Measurements from ENCODE around the gene SPRR2G. TPM values are rescaled to one million over a fixed set of nuclear protein-coding genes. Genes with fewer than 3 reads are reported as not detected.
"Not testable (repeated sequence)": the region's sequence is repeated elsewhere in the genome, so short reads cannot be mapped to it uniquely, and the experiment has no call there.

Gene SPRR2G
- total and polyA plus RNA-seq, 7 experiments from 2014 or later = not detected

DNA sequence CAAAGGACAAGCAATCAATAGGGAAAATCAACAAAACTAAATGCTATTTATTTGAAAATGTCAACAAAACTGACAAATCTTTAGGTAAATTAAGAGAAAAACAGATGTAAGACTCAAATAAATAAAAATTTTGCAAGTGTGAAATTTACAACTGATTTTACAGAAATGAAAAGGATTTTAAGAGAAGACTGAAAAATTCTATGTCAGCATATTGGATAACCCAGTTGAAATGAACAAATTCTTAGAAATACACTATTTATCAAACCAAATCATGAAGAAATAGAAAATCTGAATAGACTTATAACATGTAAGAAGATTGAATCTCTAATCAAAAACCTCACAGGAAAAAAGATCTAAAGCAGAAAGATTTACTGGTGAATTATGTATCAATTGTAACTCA, 29.7 kb downstream of the SPRR2G start:
- ChIA-PET POLR2A (no interaction called here), CTCF (no interaction called here)
- Histone ChIP-seq H3K27me3 (ENCODE audit: control insufficient read depth in 2 of 2, insufficient read depth in 2 of 2, low read length in 2 of 2) (peaks cover 0 to under 1% of the 10 kb centered on the region in 2 donors), H3K4me1 (ENCODE audit: control insufficient read depth in 2 of 2, insufficient read depth in 2 of 2, low read length in 2 of 2) (no peaks in the 10 kb centered on the region), H3K9me3 (ENCODE audit: control insufficient read depth in 2 of 3, low read length in 3 of 3) (peaks cover 0 to 12% (median 0%) of the 10 kb centered on the region in 3 experiments), H3K27ac (ENCODE audit: low read depth, low read length) (no peak overlapping the region), H3K36me3 (ENCODE audit: control insufficient read depth in 2 of 3, insufficient read depth in 3 of 3, low read length in 3 of 3) (no peaks in the 10 kb centered on the region), H3K4me3 (ENCODE audit: low read length) (no peak overlapping the region)
- DNase-seq (no peak), ATAC-seq (no peak)
- Mint-ChIP-seq H3K27me3 (peaks cover 4 to 42% (median 36%) of the 10 kb centered on the region in 5 donors), H3K36me3 (peaks cover 0 to 14% (median 0%) of the 10 kb centered on the region in 5 donors), H3K9me3 (peaks cover 0 to 30% (median 18%) of the 10 kb centered on the region in 11 donors), H3K4me3 (no peak overlapping the region), H3K27ac (no peak overlapping the region), H3K4me1 (no peaks in the 10 kb centered on the region)
- intact Hi-C loops (cut with micrococcal nuclease) = no loop called here

DNA sequence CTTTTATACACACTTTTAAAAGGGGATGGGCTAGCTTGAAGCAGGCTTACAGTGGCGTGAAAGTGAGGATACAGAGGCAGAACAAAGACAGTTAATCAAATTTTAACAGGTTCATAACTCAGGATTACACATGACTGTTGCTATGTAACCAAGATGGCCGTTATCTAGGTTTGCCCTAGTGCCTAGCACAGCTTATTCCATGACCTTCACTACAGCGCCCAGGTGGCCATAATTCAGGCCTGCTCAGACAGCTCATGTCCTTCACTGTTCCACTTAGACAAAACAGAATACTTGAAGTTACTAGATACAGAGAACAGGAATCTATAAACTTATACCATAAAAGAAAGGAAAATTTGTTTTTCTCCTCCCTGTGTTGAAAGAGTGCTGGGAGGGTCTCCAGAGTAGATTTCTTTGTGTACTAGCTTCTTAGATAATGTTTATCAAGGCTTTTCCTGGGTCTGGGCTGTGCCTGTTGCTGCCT, 31.2 kb downstream of the SPRR2G start:
- DNase-seq = no peak
- ChIA-PET POLR2A (no interaction called here), CTCF (no interaction called here)
- intact Hi-C loops (cut with micrococcal nuclease) = no loop called here
- Histone ChIP-seq H3K27me3 (ENCODE audit: control insufficient read depth in 2 of 2, insufficient read depth in 2 of 2, low read length in 2 of 2) (peaks cover 0 to 3% of the 10 kb centered on the region in 2 donors), H3K4me1 (ENCODE audit: control insufficient read depth in 2 of 2, insufficient read depth in 2 of 2, low read length in 2 of 2) (no peaks in the 10 kb centered on the region), H3K4me3 (ENCODE audit: low read length) (no peak overlapping the region), H3K9me3 (ENCODE audit: control insufficient read depth in 2 of 3, low read length in 3 of 3) (peaks cover 0 to 2% (median 0%) of the 10 kb centered on the region in 3 experiments), H3K36me3 (ENCODE audit: control insufficient read depth in 2 of 3, insufficient read depth in 3 of 3, low read length in 3 of 3) (no peaks in the 10 kb centered on the region), H3K27ac (ENCODE audit: low read depth, low read length) (no peak overlapping the region)
- Mint-ChIP-seq H3K4me1 (no peaks in the 10 kb centered on the region), H3K27ac (no peak overlapping the region), H3K4me3 (no peak overlapping the region), H3K36me3 (peaks cover 0 to 1% (median 0%) of the 10 kb centered on the region in 5 donors), H3K9me3 (peaks cover 0 to 16% (median 5%) of the 10 kb centered on the region in 11 donors), H3K27me3 (peaks cover 9 to 53% (median 47%) of the 10 kb centered on the region in 5 donors)
- ATAC-seq = no peak

DNA sequence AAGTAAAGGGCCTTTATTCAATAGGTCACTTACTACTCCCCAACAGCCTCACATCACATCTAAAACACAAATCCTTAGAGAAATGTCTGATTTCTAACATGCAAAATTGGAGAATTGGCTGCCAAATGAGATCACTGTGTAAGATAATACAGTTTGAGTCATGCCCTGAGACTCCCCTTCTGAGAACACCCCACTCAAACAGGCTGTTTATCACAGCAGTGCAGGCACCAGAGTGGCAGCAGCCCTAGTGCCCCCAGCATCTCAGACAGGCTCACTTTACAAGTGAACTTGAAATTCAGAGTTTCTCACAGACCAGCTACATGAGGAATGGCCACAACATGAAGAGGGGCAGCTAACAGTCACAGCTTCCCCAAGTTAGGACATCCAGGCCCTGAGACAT, 35.4 kb downstream of the SPRR2G start:
- H3K4me1 Mint-ChIP-seq; H3K27me3 ChIP-seq (ENCODE audit: control insufficient read depth in 2 of 2, insufficient read depth in 2 of 2, low read length in 2 of 2); H3K9me3 ChIP-seq (ENCODE audit: control insufficient read depth in 2 of 3, low read length in 3 of 3); intact Hi-C loops (cut with micrococcal nuclease); ATAC-seq; H3K4me1 ChIP-seq (ENCODE audit: control insufficient read depth in 2 of 2, insufficient read depth in 2 of 2, low read length in 2 of 2); H3K27ac ChIP-seq (ENCODE audit: low read depth, low read length); H3K9me3 Mint-ChIP-seq; H3K36me3 Mint-ChIP-seq; H3K27ac Mint-ChIP-seq; DNase-seq; H3K36me3 ChIP-seq (ENCODE audit: control insufficient read depth in 2 of 3, insufficient read depth in 3 of 3, low read length in 3 of 3); H3K4me3 Mint-ChIP-seq; H3K4me3 ChIP-seq (ENCODE audit: low read length); CTCF ChIA-PET; POLR2A ChIA-PET: not testable (repeated sequence)
- peaks cover 9 to 57% (median 44%) of the 10 kb centered on the region in 5 donors for H3K27me3 Mint-ChIP-seq

DNA sequence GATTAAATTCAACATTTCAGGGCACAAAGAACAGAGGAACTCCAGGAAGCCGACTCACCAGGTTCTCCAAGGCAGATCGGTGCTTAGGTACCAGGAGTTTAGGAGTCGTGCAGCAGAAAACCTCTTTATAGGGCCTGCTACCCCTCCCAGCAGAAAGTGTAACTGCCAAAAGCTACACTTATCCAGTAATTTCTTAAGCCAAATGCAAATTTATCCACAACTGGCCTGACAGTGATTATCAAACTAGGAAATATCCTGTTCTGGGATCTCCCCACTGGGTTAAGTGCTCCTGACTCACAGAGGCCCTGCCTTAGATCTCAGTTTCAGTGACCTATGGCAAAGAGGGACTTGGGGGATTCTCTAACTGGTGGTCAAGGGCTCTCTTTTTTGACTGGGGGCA, 37.3 kb downstream of the SPRR2G start, which contains the start of gene SPRR2F:
TSS of gene SPRR2F (minus strand) at position 101 of the 400 bp plus-strand sequence. CDS start 783 bp downstream, outside the sequence.
- Mint-ChIP-seq H3K4me1 (no peaks in the 10 kb centered on the region), H3K27me3 (peaks cover 8 to 45% (median 35%) of the 10 kb centered on the region in 5 donors), H3K36me3 (no peaks in the 10 kb centered on the region), H3K9me3 (peaks cover 0 to 4% (median 0%) of the 10 kb centered on the region in 11 donors), H3K4me3 (no peak within 1 kb of the TSS), H3K27ac (no peak within 1 kb of the TSS)
- no peaks in the 10 kb centered on the region for H3K4me1 ChIP-seq (ENCODE audit: control insufficient read depth in 2 of 2, insufficient read depth in 2 of 2, low read length in 2 of 2)
- H3K27ac ChIP-seq (ENCODE audit: low read depth, low read length) = no peak within 1 kb of the TSS
- intact Hi-C loops (cut with micrococcal nuclease) = no loop called here
- DNase-seq = no peak
- ATAC-seq = no peak
- H3K4me3 ChIP-seq (ENCODE audit: low read length) = no peak within 1 kb of the TSS
- no peaks in the 10 kb centered on the region for H3K36me3 ChIP-seq (ENCODE audit: control insufficient read depth in 2 of 3, insufficient read depth in 3 of 3, low read length in 3 of 3)
- ChIA-PET CTCF (no interaction called here), POLR2A (no interaction called here)
- H3K27me3 ChIP-seq (ENCODE audit: control insufficient read depth in 2 of 2, insufficient read depth in 2 of 2, low read length in 2 of 2) = peaks cover 0 to 3% of the 10 kb centered on the region in 2 donors
- no peaks in the 10 kb centered on the region for H3K9me3 ChIP-seq (ENCODE audit: control insufficient read depth in 2 of 3, low read length in 3 of 3)

DNA sequence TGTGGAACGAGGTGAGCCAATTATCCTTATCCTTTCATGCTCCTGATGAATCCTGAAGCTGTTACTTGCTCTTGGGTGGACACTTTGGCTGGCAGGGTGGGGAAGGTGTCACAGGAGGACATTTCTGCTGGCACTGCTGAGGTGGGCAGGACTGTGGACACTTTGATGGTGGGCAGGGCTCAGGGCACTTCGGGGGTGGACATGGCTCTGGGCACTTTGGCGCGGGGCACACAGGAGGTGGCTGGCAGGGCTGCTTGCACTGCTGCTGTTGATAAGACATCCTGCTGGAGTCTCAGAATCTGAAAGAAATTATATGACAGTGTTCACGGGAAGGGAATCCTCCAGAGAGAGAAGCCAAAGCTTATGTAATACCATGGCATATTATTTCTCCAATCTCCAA, 38.2 kb downstream of the SPRR2G start:
- intact Hi-C loops (cut with micrococcal nuclease); H3K9me3 ChIP-seq (ENCODE audit: control insufficient read depth in 2 of 3, low read length in 3 of 3); H3K27ac ChIP-seq (ENCODE audit: low read depth, low read length); H3K4me3 ChIP-seq (ENCODE audit: low read length); CTCF ChIA-PET; ATAC-seq; H3K4me1 Mint-ChIP-seq; POLR2A ChIA-PET; H3K27ac Mint-ChIP-seq; H3K36me3 Mint-ChIP-seq; H3K4me3 Mint-ChIP-seq; H3K36me3 ChIP-seq (ENCODE audit: control insufficient read depth in 2 of 3, insufficient read depth in 3 of 3, low read length in 3 of 3); H3K4me1 ChIP-seq (ENCODE audit: control insufficient read depth in 2 of 2, insufficient read depth in 2 of 2, low read length in 2 of 2); DNase-seq; H3K27me3 ChIP-seq (ENCODE audit: control insufficient read depth in 2 of 2, insufficient read depth in 2 of 2, low read length in 2 of 2): not testable (repeated sequence)
- H3K9me3 Mint-ChIP-seq = peaks cover 0 to 13% (median 4%) of the 10 kb centered on the region in 11 donors
- peaks cover 7 to 39% (median 31%) of the 10 kb centered on the region in 5 donors for H3K27me3 Mint-ChIP-seq

DNA sequence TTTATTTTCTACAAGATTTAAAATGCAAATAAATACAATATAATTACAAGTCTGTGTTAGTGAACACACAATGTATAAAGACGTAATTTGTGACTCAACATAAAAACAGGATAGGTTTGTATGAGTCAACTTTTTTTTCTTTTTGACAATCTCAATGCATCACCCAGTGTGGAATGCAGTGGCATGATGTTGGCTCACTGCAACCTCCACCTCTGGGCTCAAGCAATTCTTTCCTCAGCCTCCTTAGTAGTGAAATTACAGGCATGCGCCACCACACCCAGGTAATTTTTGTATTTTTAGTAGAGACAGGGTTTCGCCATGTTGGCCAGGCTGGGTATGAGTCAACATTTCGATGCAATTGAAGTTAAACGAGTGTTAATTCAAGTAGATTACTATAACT, 50.4 kb downstream of the SPRR2G start:
- Mint-ChIP-seq H3K36me3 (no peaks in the 10 kb centered on the region), H3K27me3 (peaks cover 6 to 67% (median 41%) of the 10 kb centered on the region in 5 donors)
- no peaks in the 10 kb centered on the region for H3K27me3 ChIP-seq (ENCODE audit: control insufficient read depth in 2 of 2, insufficient read depth in 2 of 2, low read length in 2 of 2)

More for the DNA sequence above, 50.4 kb downstream of the SPRR2G start:
- Mint-ChIP-seq H3K27ac (no peak overlapping the region), H3K4me3 (no peak overlapping the region), H3K4me1 (no peaks in the 10 kb centered on the region), H3K9me3 (peaks cover 0 to 8% (median 3%) of the 10 kb centered on the region in 11 donors)
- DNase-seq (no peak), ATAC-seq (no peak)
- intact Hi-C loops (cut with micrococcal nuclease) = no loop called here
- no peaks in the 10 kb centered on the region for H3K4me1 ChIP-seq (ENCODE audit: control insufficient read depth in 2 of 2, insufficient read depth in 2 of 2, low read length in 2 of 2)
- no peak overlapping the region for H3K4me3 ChIP-seq (ENCODE audit: low read length)
- ChIA-PET POLR2A (no interaction called here), CTCF (no interaction called here)
- H3K36me3 ChIP-seq (ENCODE audit: control insufficient read depth in 2 of 3, insufficient read depth in 3 of 3, low read length in 3 of 3) = no peaks in the 10 kb centered on the region
- H3K9me3 ChIP-seq (ENCODE audit: control insufficient read depth in 2 of 3, low read length in 3 of 3) = no peaks in the 10 kb centered on the region
- H3K27ac ChIP-seq (ENCODE audit: low read depth, low read length) = no peak overlapping the region

Data from naive thymus-derived CD4-positive, alpha-beta T cell (primary cell).